NCI-H524 (cell line): ENCODE measurements around the gene KRT222.

ENCODE experiments used
- DNase-seq, 2 experiments: peaks; one replicate each; lab custom pipeline; 2025; lab: John Stamatoyannopoulos, UW

Gene KRT222

GRCh38 chr17:40658396-40658795 lies 6.6 kb downstream of the KRT222 start:
- no peak for DNase-seq

GRCh38 chr17:40651939-40652338 lies 13.0 kb downstream of the KRT222 start:
- DNase-seq, result no peak

- peak in 1 of 2 experiments; percentile 70 for DNase-seq
Observed at GRCh38 chr17:40648384-40648968, 16.5 kb downstream of the KRT222 start.

GRCh38 chr17:40647624-40648383 lies 17.2 kb downstream of the KRT222 start, which contains the start of gene SMARCE1:
Gene SMARCE1, minus strand, starts transcription at chr17:40647818. Its CDS starts 2,016 bp downstream, at chr17:40645802.
- DNase-seq, result peak; percentile 46 to 73

- DNase-seq, result peak in 1 of 2 experiments; percentile 38
Observed at GRCh38 chr17:40646791-40647623, 18.0 kb downstream of the KRT222 start.

GRCh38 chr17:40645943-40646342 lies 19.0 kb downstream of the KRT222 start:
- no peak for DNase-seq

- no peak for DNase-seq
Observed at GRCh38 chr17:40645291-40645690, 19.7 kb downstream of the KRT222 start.

- DNase-seq, result no peak
Observed at GRCh38 chr17:40637931-40638330, 27.0 kb downstream of the KRT222 start.

- no peak for DNase-seq
Observed at GRCh38 chr17:40633871-40634270, 31.1 kb downstream of the KRT222 start.

- DNase-seq, result no peak
Observed at GRCh38 chr17:40632216-40632615, 32.8 kb downstream of the KRT222 start.

GRCh38 chr17:40629842-40630241 lies 35.1 kb downstream of the KRT222 start:
- no peak for DNase-seq

- no peak for DNase-seq
Observed at GRCh38 chr17:40625311-40625710, 39.7 kb downstream of the KRT222 start.

GRCh38 chr17:40623419-40624210 lies 41.4 kb downstream of the KRT222 start:
- no peak for DNase-seq

- no peak for DNase-seq
Observed at GRCh38 chr17:40622509-40622928, 42.5 kb downstream of the KRT222 start.

- DNase-seq, result no peak
Observed at GRCh38 chr17:40621578-40621977, 43.4 kb downstream of the KRT222 start.

- no peak for DNase-seq
Observed at GRCh38 chr17:40621019-40621418, 44.0 kb downstream of the KRT222 start.

GRCh38 chr17:40618754-40619625 lies 46.0 kb downstream of the KRT222 start:
- no peak for DNase-seq

GRCh38 chr17:40617678-40618240 lies 47.2 kb downstream of the KRT222 start:
- DNase-seq, result peak in 1 of 2 experiments; percentile 9

- DNase-seq, result no peak
Observed at GRCh38 chr17:40616592-40616991, 48.4 kb downstream of the KRT222 start.

GRCh38 chr17:40615841-40616476 lies 49.0 kb downstream of the KRT222 start:
- DNase-seq, result no peak
